HEK293T (cell line): Measurements from ENCODE around the gene TTC31.
A peak's percentile ranks its signal among the peaks of the same experiment; 100 is the strongest.

Source experiments
- CTCF ChIA-PET: fragments of 350-600 bp; formaldehyde crosslinking; extraction: SDS; loops from one replicate; lab custom pipeline; 2021; ENCODE audit warnings: antibody characterized with exemption, inconsistent platforms; lab: Yijun Ruan, JAX
- POLR2A ChIA-PET: fragments of 350-600 bp; formaldehyde crosslinking; extraction: SDS; loops from one replicate; lab custom pipeline; 2020; ENCODE audit warnings: antibody characterized with exemption, inconsistent platforms; lab: Yijun Ruan, JAX
- DNase-seq: peaks from one replicate; pipeline ENCODE4 v3.0.0; 2012; ENCODE audit warnings: mixed read lengths; ENCODE audit errors: extremely low spot score
- ARNT ChIP-seq: fragments of 450-650 bp; IDR thresholded peaks from 2 replicates; pipeline ENCODE4 v1.6.1; 2017; ENCODE audit warnings: mild to moderate bottlenecking
- BHLHE40 ChIP-seq: fragments of 450-650 bp; IDR thresholded peaks from 2 replicates; pipeline ENCODE4 v1.6.1; 2016; ENCODE audit warnings: mild to moderate bottlenecking, moderate library complexity, borderline replicate concordance
- CTBP1 ChIP-seq: fragments of 450-650 bp; IDR thresholded peaks from 2 replicates; pipeline ENCODE4 v1.6.1; 2016; ENCODE audit warnings: borderline replicate concordance
- ELF4 ChIP-seq: fragments of 450-650 bp; IDR thresholded peaks from 2 replicates; pipeline ENCODE4 v1.6.1; 2017; ENCODE audit warnings: antibody characterized with exemption
- FOXA1 ChIP-seq: fragments of 450-650 bp; IDR thresholded peaks from 2 replicates; pipeline ENCODE4 v1.6.1; 2016; ENCODE audit warnings: mild to moderate bottlenecking
- FOXK2 ChIP-seq: fragments of 450-650 bp; IDR thresholded peaks from 2 replicates; pipeline ENCODE4 v1.6.1; 2016; ENCODE audit warnings: mild to moderate bottlenecking
- FOXM1 ChIP-seq: fragments of 450-650 bp; IDR thresholded peaks from 2 replicates; pipeline ENCODE4 v1.6.1; 2017; ENCODE audit warnings: mild to moderate bottlenecking, borderline replicate concordance
- HDGF ChIP-seq: fragments of 450-650 bp; IDR thresholded peaks from 2 replicates; pipeline ENCODE4 v1.6.1; 2017; ENCODE audit warnings: antibody characterized with exemption, borderline replicate concordance
- L3MBTL2 ChIP-seq: fragments of 450-650 bp; conservative IDR thresholded peaks from 2 replicates; pipeline ENCODE4 v1.6.1; 2016; ENCODE audit warnings: mild to moderate bottlenecking
- LEF1 ChIP-seq: fragments of 450-650 bp; IDR thresholded peaks from 2 replicates; pipeline ENCODE4 v1.6.1; 2017; ENCODE audit warnings: mild to moderate bottlenecking, borderline replicate concordance
- NFRKB ChIP-seq: fragments of 450-650 bp; IDR thresholded peaks from 2 replicates; pipeline ENCODE4 v1.6.1; 2016; ENCODE audit warnings: mild to moderate bottlenecking, moderate library complexity
- PKNOX1 ChIP-seq: fragments of 450-650 bp; IDR thresholded peaks from 2 replicates; pipeline ENCODE4 v1.6.1; 2016
- SP1 ChIP-seq: fragments of 450-650 bp; IDR thresholded peaks from 2 replicates; pipeline ENCODE4 v1.6.1; 2017
- SUZ12 ChIP-seq: fragments of 450-650 bp; IDR thresholded peaks from 2 replicates; pipeline ENCODE4 v1.6.1; 2016; ENCODE audit warnings: mild to moderate bottlenecking
- TARDBP ChIP-seq: fragments of 450-650 bp; IDR thresholded peaks from 2 replicates; pipeline ENCODE4 v1.6.1; 2016
- ZNF384 ChIP-seq: fragments of 450-650 bp; IDR thresholded peaks from 2 replicates; pipeline ENCODE4 v1.6.1; 2016

The TTC31 gene

DNA sequence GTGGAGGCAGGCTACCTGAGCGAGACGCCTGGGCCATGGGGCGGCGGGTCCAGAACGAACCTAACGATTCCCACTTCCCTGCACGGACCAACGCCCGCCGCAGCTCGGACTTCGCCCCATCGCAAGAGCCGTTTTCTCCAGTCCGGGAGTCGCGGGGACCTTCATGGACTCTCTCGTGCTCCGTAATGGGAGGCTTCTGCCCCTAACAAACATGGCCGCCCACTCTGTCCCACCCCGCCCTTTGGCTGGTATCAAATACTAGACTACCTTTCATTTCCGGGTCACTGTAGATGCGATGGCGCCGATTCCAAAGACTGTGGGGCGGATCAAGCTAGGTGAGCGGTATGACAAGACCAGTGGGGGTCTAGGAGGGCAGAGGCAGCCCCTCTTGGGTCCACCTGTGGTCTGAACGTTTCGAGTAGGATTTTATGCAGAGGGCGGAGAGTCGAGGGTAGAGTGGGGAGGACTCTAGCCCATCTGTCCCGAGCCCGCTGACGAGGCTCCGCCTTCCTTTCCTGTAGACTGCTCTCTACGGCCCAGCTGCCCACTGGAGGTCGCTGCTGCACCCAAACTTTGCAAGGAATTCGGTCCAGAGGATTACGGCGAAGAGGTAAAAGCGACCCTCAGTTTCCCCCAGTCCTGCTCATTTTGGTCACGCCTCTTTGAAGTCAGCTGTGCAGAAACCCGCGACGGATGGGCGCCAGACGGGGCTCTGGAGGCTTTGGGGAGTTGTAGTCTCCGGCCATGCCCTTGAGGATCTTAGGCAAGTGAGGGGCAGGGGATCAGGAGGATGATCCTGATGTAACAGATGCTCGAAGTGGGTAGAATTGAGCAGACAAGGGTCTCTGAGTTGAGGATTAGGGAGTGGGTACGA is at the start of gene TTC31, which contains the start of gene CCDC142:
TTC31 (plus strand) TSS at position 281 of the 874 bp plus-strand sequence; CDS start at position 296, 15 bp downstream.
CCDC142 (minus strand) TSS at position 198 of the 874 bp plus-strand sequence; CDS start at position 37, 161 bp downstream.
- peak; percentile 88 for DNase-seq
- TF ChIP-seq ARNT (no peak), SUZ12 (no peak), HDGF (no peak), ELF4 (peak; percentile 57; the same call in 1 of the 2 replicates)
- CTCF ChIA-PET, result interaction anchor here (0.7 to 1.5 kb wide), 9 partner anchors 8 to 392 kb away, joined by 3 to 10 read pairs (median 3); partner anchors contain the start of gene WBP1
- POLR2A ChIA-PET, result interaction anchor here (0.6 to 4.1 kb wide), 17 partner anchors 8 to 106 kb away, joined by 3 to 46 read pairs (median 5); partner anchors contain the start of genes AUP1, DQX1, HTRA2 and MRPL53

- CTCF ChIA-PET, result no interaction called here
- no peak for DNase-seq
- TF ChIP-seq ZNF384 (no peak), CTBP1 (no peak), TARDBP (no peak), SUZ12 (no peak), FOXM1 (no peak), NFRKB (no peak)
- POLR2A ChIA-PET, result interaction anchor here (1.7 kb wide), 1 partner anchor 22 kb away, joined by 6 read pairs; the partner anchor contains the start of gene WBP1
Measured at GRCh38 chr2:74436111-74436805, 46.6 kb upstream of the TTC31 start.

DNA sequence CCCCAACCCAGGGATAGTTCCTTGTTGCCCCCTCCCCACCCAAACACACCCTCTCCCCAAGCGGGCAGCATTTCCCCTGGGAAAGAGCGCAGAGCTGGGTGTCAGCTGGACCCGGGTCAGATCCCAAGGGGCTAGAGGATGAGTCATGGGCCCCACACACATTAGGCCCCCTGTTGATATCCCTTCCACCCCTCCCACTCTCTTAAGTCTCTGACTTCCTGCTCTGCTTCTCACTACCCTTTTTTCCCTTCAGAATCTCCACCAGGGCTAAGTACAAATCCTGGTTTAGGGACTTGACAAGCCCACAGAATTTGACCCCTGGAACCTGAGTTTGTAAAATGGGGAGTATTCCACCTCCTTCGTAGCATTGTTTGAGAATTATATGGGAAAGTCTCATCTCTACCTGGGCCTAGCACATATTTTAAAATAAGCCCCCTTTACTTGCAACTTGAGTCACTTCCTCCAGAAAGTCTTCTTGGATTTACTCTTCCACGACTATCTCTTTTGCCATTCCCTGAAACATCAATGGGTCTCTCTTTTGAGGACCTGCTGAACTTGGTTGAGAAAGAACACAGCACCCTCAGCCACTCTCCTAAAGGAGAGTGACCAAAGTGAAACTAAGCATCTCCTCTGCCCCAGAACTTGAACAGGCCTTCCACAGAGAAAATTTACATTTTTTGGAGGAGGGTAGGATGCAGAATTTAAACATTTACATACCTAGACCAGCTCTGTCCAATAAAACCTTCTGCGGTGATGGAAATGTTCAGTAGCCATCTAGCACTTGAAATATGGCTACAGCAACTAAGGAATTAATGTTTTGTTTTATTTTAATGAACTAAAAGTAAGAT is 45.8 kb upstream of the TTC31 start:
- TF ChIP-seq CTBP1 (no peak), ZNF384 (no peak), PKNOX1 (no peak), SP1 (no peak)
- POLR2A ChIA-PET, result no interaction called here
- DNase-seq, result no peak
- CTCF ChIA-PET, result no interaction called here

DNA sequence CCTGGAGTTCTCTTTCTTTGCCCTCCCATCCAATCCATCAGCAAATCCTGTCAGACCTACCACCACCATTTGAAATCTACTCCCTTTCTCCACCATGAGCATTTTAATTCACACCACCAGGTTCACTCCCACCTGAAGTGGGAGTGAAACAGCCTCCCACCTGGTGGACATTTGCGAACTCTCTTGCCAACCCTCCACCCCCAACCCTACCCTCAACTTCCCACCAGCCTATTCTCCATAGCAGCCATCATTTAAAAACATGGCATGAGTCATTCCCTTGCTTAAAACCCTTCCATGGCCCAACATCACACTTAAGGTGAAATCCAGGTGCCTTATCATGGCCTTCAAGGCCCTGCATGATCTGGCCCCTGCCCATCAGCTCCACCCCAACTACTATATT is 44.6 kb upstream of the TTC31 start:
- ChIA-PET CTCF (no interaction called here), POLR2A (interaction anchor here (3.6 kb wide), 1 partner anchor 17 kb away, joined by 81 read pairs; the partner anchor contains the start of genes INO80B and WBP1)
- TF ChIP-seq FOXA1 (no peak), ZNF384 (no peak)
- DNase-seq, result no peak

GRCh38 chr2:74439373-74439772 is 43.5 kb upstream of the TTC31 start:
- DNase-seq, result no peak
- no peak for TF ChIP-seq SUZ12
- TF ChIP-seq NFRKB, result no peak
- TF ChIP-seq FOXK2, result no peak
- TF ChIP-seq BHLHE40, result no peak
- ChIA-PET CTCF (interaction anchor here (1.0 to 1.2 kb wide), 2 partner anchors 36 to 55 kb away, joined by 3 read pairs; no protein-coding TSS in a partner anchor), POLR2A (interaction anchor here (1.1 to 3.6 kb wide), 8 partner anchors 11 to 69 kb away, joined by 4 to 81 read pairs (median 7); partner anchors contain the start of genes C2orf81, DCTN1, INO80B and MOGS)

DNA sequence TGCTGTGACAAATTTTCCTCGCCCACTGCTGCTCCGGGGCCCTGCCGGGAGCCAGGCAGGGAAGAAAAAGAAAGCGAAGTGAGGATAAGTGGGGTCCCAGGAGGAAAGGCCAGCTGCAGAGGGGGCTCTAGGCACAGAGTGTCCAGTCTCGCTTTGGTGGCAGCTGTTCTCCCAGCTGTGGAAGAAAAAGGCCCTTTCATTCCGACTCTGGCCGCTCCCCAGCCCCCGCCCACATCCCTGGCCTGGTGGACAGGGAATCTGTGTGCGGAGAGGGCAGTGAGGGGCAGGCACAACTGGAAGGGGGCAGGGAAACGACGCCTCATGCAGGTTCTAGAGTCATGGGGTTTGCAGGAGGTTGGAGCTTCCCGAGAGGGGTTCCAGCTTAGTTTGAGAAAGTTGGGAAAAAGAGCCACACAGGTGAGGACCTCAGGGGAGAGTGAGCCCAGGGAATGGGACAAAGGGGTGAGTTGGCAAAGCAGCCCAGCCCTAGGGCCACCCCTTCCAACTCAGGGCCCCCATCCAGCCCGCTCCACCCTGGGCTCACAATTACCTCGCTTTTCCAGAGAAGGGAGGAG is 43.0 kb upstream of the TTC31 start:
- ChIA-PET CTCF (interaction anchor here (1.0 to 1.2 kb wide), 2 partner anchors 35 to 55 kb away, joined by 3 read pairs; no protein-coding TSS in a partner anchor), POLR2A (interaction anchor here (0.8 to 3.6 kb wide), 16 partner anchors 8 to 68 kb away, joined by 3 to 81 read pairs (median 6); partner anchors contain the start of genes C2orf81, CCDC142, DCTN1 and INO80B)
- no peak for DNase-seq
- TF ChIP-seq NFRKB, result no peak
- no peak for TF ChIP-seq SP1
- TF ChIP-seq BHLHE40, result no peak
- no peak for TF ChIP-seq FOXA1
- no peak for TF ChIP-seq TARDBP
- no peak for TF ChIP-seq FOXM1
- no peak for TF ChIP-seq ELF4
- no peak for TF ChIP-seq FOXK2
- TF ChIP-seq ARNT, result no peak
- no peak for TF ChIP-seq LEF1
- no peak for TF ChIP-seq ZNF384
- TF ChIP-seq PKNOX1, result no peak
- TF ChIP-seq L3MBTL2, result no peak
- no peak for TF ChIP-seq HDGF
- no peak for TF ChIP-seq CTBP1
- no peak for TF ChIP-seq SUZ12
